ENCODE results near the gene FBXO31.

Gene FBXO31

GRCh38 chr16:87304951-87305350 is 78.6 kb downstream of the FBXO31 start:
- peak in 2 of 3 donors; percentile 9 to 15 for DNase-seq

DNA sequence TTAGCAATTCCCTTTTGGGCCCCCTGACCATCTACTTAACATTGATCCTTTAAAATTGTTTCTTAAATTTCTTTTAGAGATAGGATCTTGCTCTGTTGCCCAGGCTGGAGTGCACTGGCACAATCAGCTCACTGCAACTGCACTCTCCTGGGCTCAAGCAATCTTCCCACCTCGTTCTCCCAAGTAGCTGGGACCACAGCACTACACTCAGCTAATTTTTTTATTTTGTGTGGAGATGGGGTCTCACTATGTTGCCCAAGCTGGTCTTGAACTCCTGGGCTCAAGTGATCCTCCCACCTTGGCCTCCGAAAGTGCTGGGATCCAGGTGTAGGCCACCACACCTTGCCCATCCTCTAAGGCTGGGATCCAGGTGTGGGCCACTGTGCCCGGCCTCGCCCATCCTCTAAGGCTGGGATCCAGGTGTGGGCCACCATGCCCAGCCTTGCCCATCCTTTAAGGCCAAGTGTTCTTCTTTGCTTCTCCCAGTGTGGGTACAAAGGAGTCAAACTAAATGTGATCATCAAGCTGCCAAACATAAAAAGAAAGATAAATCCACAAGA is 79.5 kb downstream of the FBXO31 start:
- no peak for DNase-seq

DNA sequence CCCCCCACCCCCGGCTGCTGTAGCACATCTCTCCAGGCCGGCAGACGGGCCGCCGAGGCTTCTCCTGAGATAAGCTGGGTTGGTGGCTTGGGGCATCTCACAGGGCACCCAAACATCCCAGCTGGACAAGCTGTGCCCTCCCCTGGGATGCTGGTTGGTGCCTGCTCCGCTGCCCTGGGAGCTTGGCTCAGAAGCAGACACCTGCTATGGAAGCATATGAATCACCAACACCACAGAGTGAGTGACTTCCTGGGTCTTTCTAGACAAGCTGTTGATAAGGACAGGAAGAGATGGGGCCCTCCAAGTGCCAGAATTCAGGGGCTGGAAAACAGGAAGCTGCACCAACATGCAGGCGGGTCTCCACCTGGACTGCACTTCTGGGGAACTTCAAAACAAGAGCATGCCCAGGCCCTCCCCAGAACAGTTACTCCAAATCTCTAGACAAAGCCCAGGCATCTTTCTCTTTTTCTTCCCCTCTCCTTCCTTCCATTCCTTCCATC is 80.1 kb downstream of the FBXO31 start:
- DNase-seq: no peak

DNA sequence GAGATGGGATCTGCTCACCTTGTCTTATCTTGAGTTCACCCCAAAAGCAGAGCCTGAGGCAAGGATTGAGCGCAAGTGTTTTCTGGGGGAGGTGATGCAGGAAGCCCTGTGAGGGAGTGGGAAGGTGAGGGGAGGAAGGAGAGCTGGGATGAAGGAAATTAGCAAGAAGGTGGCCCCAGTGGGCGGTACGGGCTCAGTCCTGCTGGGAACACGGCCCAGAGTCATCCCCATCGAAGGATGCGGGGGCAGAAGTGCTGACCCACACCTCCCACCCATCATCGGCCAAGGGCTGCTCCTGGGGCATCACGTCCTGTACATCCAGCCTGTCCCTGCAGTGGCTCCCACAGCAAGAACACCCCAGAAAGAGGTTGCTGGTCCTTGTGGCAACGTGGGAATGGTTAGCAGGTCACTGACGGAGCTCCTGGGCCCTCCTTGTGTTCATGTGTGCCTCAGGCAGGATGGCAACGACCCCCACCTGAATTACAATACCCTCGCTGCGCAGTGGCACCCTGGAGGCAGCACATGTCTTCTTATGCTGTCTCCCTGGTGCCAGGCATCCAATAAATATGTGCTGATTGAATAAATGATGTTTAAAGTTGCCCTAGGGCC is 84.6 kb downstream of the FBXO31 start:
- no peak for DNase-seq

- peak; percentile 51 to 64 (median 58) for DNase-seq
Observed at GRCh38 chr16:87297918-87298631, 85.5 kb downstream of the FBXO31 start.

GRCh38 chr16:87297407-87297806 is 86.2 kb downstream of the FBXO31 start:
- no peak for DNase-seq

DNA sequence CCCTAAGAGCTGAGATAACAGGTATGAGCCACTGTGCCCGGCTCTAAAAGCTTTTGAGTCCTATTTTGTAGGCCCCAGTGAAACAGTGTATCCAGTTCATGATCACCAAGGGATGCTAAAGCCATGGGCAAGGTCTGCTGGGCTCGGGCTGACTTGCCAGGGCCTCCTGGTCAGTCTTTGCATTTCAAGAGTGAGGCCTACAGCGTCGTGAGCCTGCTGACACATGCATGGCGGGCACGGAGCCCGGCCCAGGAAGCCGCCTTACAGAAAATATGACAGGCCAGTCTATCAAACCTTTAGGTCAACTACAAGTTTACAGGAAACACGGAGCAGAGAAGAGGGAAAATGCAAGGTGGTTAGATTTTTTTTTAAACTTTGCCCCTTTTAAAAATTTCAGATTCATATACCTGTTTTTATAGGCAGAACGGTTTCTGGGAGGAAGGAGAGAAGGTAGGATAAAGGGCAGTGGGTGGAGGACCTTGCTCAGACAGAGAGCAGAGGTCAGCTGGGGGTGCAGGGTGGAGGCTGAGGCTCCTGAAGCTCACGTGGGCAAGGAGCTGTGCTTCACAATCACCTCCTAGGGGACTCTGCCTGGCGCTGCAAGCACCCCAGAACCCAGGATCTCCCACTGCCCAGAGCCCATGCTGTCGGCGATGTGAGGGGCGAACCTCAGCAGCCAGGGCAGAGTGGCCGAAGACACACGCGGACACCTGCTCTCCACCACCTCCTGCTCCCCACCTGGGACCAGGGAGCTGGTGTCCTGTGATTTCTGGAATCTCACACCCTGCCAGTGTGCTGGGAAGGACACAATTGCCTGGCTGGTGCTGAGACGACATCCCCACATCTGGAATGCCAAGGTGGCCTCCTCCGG is 87.7 kb downstream of the FBXO31 start:
- no peak for DNase-seq

DNA sequence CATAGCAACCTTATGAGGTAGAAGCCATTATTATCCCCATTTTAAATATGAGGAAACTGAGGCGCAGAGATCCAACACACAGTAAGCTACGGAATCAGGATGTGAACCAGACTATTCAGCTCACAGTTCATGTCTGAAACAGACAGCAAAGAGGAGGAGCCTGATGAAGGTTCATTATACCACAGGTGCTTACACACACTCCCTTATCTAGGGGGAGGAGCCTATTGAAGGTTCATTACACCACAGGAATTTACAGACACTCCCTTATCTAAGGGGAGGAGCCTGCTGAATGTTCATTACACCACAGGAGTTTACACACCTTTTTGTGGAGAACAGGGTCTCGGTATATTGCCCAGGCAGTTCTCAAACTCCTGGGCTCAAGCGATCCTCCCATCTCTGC is 88.3 kb downstream of the FBXO31 start:
- peak in 1 of 3 donors; percentile 13 for DNase-seq

- no peak for DNase-seq
Observed at GRCh38 chr16:87293990-87294389, 89.6 kb downstream of the FBXO31 start.

- DNase-seq: no peak
Observed at GRCh38 chr16:87291944-87292343, 91.6 kb downstream of the FBXO31 start.

DNA sequence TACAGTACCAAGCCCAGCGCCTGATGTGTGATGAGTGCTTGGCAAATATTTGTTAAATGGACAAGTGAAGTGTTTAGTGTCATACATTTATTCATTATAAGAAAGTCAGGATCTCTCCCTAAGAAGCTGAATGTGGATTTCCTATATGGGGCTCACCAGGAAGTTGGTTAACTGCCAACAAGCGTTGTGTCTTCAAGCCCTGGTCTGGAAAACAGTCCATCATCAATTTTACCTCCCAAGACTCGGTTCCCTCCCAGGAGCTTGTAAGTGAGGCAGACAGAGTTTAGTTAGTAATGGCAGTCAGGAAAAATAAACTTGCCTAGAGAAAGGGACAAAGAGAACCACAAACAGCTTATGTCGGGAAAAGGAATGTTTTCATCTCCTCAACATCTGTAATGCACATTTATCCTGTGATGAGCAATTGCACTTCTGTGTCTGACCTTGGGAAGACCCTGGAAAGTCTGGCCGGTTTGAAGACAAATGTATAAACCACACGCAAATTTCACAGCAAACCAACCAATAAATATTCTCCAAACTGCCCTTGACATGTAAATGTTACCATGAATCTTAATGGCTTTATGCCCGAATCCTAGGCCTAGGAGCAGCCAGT is 94.7 kb downstream of the FBXO31 start:
- no peak for DNase-seq

DNA sequence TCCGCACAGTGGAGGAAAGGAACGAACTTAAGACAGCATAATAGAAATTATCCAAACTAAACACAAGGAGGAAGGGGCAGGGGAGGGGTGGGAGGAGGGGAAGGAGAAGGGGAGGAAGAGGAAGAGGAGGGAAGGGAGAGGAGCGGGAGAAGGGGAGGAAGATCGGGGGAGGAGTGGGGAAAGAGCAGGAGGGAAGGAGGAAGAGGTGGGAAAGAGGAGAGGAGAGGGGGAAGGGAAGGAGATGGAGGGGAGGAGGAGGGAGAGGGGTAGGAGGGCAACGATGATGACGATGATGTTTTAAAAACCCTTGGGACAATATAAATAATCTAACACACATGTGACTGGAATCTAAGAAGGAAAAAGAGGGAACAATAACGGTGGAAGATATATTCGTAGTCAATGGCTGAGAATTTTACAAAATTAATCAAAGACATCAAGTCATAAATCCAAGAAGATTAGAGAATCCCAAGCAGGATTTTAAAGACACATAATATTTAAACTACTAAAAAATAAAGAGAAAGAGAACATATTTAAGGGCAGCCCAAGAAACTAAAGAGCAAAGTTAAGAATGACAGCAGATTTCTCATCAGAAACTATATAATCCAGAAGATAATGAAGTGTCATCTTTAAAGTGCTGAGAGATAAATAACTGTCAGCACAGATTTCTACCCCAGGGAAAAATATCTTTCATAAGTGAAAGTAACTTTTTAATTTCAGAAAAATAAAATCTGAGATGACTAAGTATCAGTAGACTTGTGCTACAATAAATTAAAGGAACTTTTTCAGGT is 96.5 kb downstream of the FBXO31 start:
- DNase-seq: no peak

DNA sequence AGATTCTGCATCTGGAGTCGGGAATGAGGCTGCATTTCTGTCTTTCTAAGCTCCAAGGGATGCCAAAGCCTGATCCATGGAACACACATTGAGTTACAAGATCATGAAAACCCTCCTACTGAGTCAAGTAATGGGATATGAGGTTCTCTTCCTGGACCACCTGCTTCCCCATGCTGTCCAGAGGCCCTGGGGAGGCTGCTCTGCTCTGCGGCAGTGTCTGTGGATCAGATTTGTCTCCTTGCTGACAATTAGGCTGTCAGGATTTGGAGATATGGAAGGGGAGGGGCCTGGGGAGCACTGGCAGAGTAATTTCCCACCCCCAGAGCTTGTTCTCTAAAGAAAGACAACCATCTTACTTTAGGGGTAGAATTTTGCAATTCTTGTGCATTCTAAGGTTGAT is 99.4 kb downstream of the FBXO31 start:
- DNase-seq: no peak

DNA sequence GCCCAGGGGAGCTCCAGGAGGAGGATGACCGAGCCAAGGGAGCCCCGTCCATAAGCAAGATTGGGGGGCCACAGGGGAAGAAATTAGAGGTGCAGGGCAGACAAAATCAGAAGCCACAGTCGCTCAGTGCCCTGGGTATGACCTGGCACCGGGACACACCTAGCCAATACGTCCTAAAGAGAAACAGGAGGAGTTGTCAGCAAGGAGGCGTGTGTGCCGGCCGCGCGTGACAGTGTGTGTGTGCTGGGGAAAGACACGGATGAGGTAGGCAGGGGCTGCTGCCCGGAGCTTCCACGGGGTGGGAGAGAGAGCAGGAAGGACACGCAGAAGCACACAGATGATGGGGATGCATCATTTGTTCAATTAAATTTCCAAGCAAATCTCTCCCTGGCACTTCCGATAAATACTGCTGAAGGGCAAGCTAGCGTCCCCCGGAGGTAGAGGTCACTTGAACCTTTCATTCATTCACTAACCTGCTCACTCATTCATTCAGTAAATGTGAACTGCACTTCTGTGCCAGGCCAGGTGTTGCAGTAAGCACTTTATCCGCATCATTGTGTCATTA is 104.4 kb downstream of the FBXO31 start:
- no peak for DNase-seq

GRCh38 chr16:87278191-87279093 is 105.1 kb downstream of the FBXO31 start:
- DNase-seq: peak; percentile 46 to 78 (median 70)

Measured in suppressor macrophage treated with lipopolysaccharide for 1 hour (primary cell).